Subcutaneous adipose tissue (tissue), 4 donors: ENCODE data around the gene ZNF407. TPM values are rescaled to one million over a fixed set of nuclear protein-coding genes. Genes with fewer than 3 reads are reported as not detected.

ENCODE experiments used
- CTCF ChIP-seq: fragments of 450-650 bp; IDR thresholded peaks from one replicate; pipeline ENCODE4 v1.5.1; 2016; ENCODE audit warnings: low read depth, mild to moderate bottlenecking, control low read depth, antibody characterized with exemption, moderate library complexity
- total RNA-seq, 4 donors: library from RNA; depleted of rRNA; stranded (reverse); fragments of >200 nt; gene quantifications; one replicate each; pipeline ENCODE4 v1.1.0, GENCODE V29; 2016

ZNF407 gene
- total RNA-seq, 4 donors from 2014 or later: 16.0 to 24.3 (median 19.6) TPM

GRCh38 chr18:75097491-75098225, 500.0 kb downstream of the ZNF407 start:
- no peak for TF ChIP-seq CTCF

GRCh38 chr18:75100832-75101630, 503.4 kb downstream of the ZNF407 start:
- TF ChIP-seq CTCF: no peak

- TF ChIP-seq CTCF: no peak
Observed at GRCh38 chr18:75101916-75102315, 504.2 kb downstream of the ZNF407 start.

GRCh38 chr18:75104483-75104882, 506.8 kb downstream of the ZNF407 start:
- no peak for TF ChIP-seq CTCF

DNA sequence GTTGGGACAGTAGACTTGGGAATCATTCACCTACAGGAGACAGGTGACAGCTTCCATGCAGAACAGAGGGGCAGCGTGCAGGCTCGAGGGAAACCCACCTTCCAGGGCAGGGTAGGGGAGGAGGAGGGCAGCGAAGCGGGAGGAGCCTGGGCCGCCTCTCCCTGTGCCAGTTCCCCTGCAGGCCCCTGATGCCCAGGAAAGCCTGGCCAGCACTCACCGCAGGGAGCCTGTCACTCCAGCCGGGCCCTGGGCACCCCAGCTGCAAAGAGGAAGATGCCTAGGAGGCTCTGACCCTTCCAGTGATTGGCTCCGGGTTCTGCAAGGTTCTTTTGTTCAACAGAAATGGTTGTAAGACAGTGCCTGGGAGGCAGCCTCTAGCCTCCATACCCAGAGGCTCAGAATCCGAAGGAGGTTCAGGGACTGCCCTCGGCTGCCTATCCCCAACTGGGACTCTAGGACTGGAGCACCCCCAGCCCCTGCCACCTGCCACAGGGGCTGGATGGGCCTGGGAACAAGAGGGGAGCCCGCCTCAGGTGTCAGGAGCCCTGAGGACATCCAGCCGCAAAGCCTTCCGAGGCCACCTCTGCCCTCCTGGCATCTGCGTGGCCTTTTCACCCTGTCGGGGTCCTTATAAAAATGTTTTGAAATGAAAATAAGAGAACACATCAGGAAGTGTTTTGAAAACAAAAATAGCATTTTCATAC, 508.0 kb downstream of the ZNF407 start:
- no peak for TF ChIP-seq CTCF

DNA sequence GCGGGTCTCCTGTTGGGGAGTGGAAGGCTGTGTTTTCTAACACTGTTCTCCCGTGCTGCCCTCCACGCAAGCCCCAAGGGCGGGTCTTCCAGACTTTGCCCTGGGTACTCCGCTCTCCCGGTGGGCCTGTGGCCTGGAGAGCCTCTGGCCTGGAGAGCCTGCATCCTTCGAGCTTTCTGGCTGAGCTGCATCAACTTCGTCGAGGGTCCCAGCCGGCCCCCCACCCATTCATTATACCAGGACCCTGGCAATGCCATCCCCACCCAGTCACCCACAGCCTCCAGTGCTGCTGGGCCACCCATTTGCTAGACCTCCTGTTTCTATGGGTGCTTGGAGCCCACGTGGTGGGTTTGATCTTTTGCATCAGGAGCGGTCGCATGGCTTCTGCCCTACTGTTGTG, 509.1 kb downstream of the ZNF407 start:
- TF ChIP-seq CTCF: no peak
